Keratinocyte (primary cell): Measurements from ENCODE around the gene BCORL1. TPM values are rescaled to one million over a fixed set of nuclear protein-coding genes. Genes with fewer than 3 reads are reported as not detected.

Experiments used
- DNase-seq: peaks from one replicate; pipeline ENCODE4 v3.0.0-alpha.2; 2011; ENCODE audit warnings: low read depth, missing footprints, low spot score
- FAIRE-seq: peaks from 2 replicates; lab custom pipeline; 2011; peaks lifted over from hg19 to GRCh38; lab: Jason Lieb, UNC
- H2AFZ ChIP-seq: 2 replicates; pipeline ENCODE4 v1.6.0; 2012; ENCODE audit warnings: low read length, control low read depth, inconsistent platforms; ENCODE audit not compliant: control insufficient read depth
- H3K27ac ChIP-seq: 2 replicates; pipeline ENCODE4 v1.5.1; 2011; ENCODE audit warnings: low read length; ENCODE audit not compliant: control insufficient read depth, insufficient read depth
- H3K27me3 ChIP-seq: 3 replicates; pipeline ENCODE4 v1.6.0; 2011; ENCODE audit warnings: low read length; ENCODE audit not compliant: control insufficient read depth, insufficient read depth; ENCODE audit errors: extremely low read depth
- H3K36me3 ChIP-seq, 2 experiments: 2 replicates in 1 of 2; 3 replicates in 1 of 2; pipeline ENCODE4 v1.5.1; 2011; ENCODE audit warnings: low read length in 2 of 2, mild to moderate bottlenecking in 1 of 2; ENCODE audit not compliant: control insufficient read depth in 2 of 2, insufficient read depth in 2 of 2; ENCODE audit errors: extremely low read depth in 1 of 2
- H3K4me1 ChIP-seq: 3 replicates; pipeline ENCODE4 v1.5.1; 2011; ENCODE audit warnings: low read length; ENCODE audit not compliant: control insufficient read depth, insufficient read depth; ENCODE audit errors: extremely low read depth
- H3K4me2 ChIP-seq: 3 replicates; pipeline ENCODE4 v1.6.0; 2011; ENCODE audit warnings: low read depth, low read length; ENCODE audit not compliant: control insufficient read depth, insufficient read depth; ENCODE audit errors: extremely low read depth
- H3K4me3 ChIP-seq, 3 experiments: fragments of 200-600 bp in 1 of 3; sonication (generic) in 1 of 3; 2 replicates in 2 of 3; 3 replicates in 1 of 3; pipeline ENCODE4 v1.5.1; 2011 to 2016; ENCODE audit warnings: low read length in 3 of 3, mild to moderate bottlenecking in 3 of 3, control low read depth in 2 of 3, inconsistent platforms in 1 of 3, low read depth in 1 of 3, mixed read lengths in 1 of 3, mixed run types in 1 of 3, moderate library complexity in 1 of 3; ENCODE audit not compliant: control insufficient read depth in 2 of 3, insufficient read depth in 2 of 3; ENCODE audit errors: extremely low read depth in 1 of 3
- H3K79me2 ChIP-seq: 2 replicates; pipeline ENCODE4 v1.6.0; 2012; ENCODE audit warnings: low read length; ENCODE audit not compliant: control insufficient read depth, insufficient read depth
- H3K9ac ChIP-seq: 3 replicates; pipeline ENCODE4 v1.6.0; 2011; ENCODE audit warnings: low read length; ENCODE audit not compliant: control insufficient read depth, insufficient read depth; ENCODE audit errors: extremely low read depth
- H3K9me1 ChIP-seq: 3 replicates; pipeline ENCODE4 v1.6.0; 2011; ENCODE audit warnings: low read length; ENCODE audit not compliant: control insufficient read depth, insufficient read depth; ENCODE audit errors: extremely low read depth
- H3K9me3 ChIP-seq: 2 replicates; pipeline ENCODE4 v1.5.1; 2012; ENCODE audit warnings: low read depth, low read length; ENCODE audit not compliant: control insufficient read depth
- H4K20me1 ChIP-seq: 3 replicates; pipeline ENCODE4 v1.6.0; 2011; ENCODE audit warnings: low read length; ENCODE audit not compliant: control insufficient read depth, insufficient read depth; ENCODE audit errors: extremely low read depth
- EZH2 ChIP-seq: IDR thresholded peaks from one replicate; pipeline ENCODE4 v1.6.1; 2012; ENCODE audit warnings: inconsistent platforms, mild to moderate bottlenecking, low read length, moderate library complexity
- dilution Hi-C: fragments of 300-500 bp; cut with MboI; formaldehyde crosslinking; loops from one replicate; pipeline ENCODE4 v1.7.0; 2020; ENCODE audit warnings: low sequenced_read_pairs; ENCODE audit not compliant: extremely low pct_ligation_motif_present
- polyA plus RNA-seq, 5 experiments: library from polyadenylated mRNA; depleted of rRNA in 3 of 5; stranded (reverse) in 3 of 5; stranded (forward) in 1 of 5; unstranded in 1 of 5; fragments of >200 nt; gene quantifications; 1 replicate in 1 of 5; 2 replicates in 3 of 5; 3 replicates in 1 of 5; pipeline versions ENCODE4 v1.2.1 to v1.2.3, GENCODE V29; 2011 to 2012; ENCODE audit warnings: missing spikeins in 2 of 5, low read depth in 1 of 5, low replicate concordance in 1 of 5
- TF ChIP-seq, protein P1 (sequence below), 3 experiments: IDR thresholded peaks in 1 of 3; conservative IDR thresholded peaks in 1 of 3; optimal IDR thresholded peaks in 1 of 3; 2 replicates in 2 of 3; 3 replicates in 1 of 3; pipeline versions ENCODE3 to v1.5.1; 2011; ENCODE audit warnings: low read length in 3 of 3, mild to moderate bottlenecking in 3 of 3, moderate library complexity in 2 of 3, control low read depth in 1 of 3, inconsistent platforms in 1 of 3; ENCODE audit not compliant: insufficient read depth in 2 of 3; ENCODE audit errors: extremely low read depth in 1 of 3

Gene BCORL1
- polyA plus RNA-seq, 1 donor (not counting 4 experiments of a cell fraction or from before 2014, with no cell fraction given), result 0.54 TPM

- Histone ChIP-seq H3K27me3 (no peaks in the 10 kb centered on the region), H3K9ac (no peak overlapping the region), H3K9me1 (no peaks in the 10 kb centered on the region), H3K79me2 (no peaks in the 10 kb centered on the region), H3K27ac (no peak overlapping the region), H3K4me2 (no peak overlapping the region), H3K36me3 (no peaks in the 10 kb centered on the region), H2AFZ (no peak overlapping the region), H4K20me1 (no peaks in the 10 kb centered on the region), H3K9me3 (no peaks in the 10 kb centered on the region), H3K4me1 (peaks cover 17% of the 10 kb centered on the region), H3K4me3 (no peak overlapping the region)
- TF ChIP-seq, protein P1, sequence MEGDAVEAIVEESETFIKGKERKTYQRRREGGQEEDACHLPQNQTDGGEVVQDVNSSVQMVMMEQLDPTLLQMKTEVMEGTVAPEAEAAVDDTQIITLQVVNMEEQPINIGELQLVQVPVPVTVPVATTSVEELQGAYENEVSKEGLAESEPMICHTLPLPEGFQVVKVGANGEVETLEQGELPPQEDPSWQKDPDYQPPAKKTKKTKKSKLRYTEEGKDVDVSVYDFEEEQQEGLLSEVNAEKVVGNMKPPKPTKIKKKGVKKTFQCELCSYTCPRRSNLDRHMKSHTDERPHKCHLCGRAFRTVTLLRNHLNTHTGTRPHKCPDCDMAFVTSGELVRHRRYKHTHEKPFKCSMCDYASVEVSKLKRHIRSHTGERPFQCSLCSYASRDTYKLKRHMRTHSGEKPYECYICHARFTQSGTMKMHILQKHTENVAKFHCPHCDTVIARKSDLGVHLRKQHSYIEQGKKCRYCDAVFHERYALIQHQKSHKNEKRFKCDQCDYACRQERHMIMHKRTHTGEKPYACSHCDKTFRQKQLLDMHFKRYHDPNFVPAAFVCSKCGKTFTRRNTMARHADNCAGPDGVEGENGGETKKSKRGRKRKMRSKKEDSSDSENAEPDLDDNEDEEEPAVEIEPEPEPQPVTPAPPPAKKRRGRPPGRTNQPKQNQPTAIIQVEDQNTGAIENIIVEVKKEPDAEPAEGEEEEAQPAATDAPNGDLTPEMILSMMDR (optimal IDR thresholded peaks at IDR 0.05 in 1 of 3, IDR thresholded peaks at IDR 0.05 in 1 of 3, conservative IDR thresholded peaks at IDR 0.05 in 1 of 3; ENCODE audit: extremely low read depth in 1 of 3, insufficient read depth in 2 of 3, low read length in 3 of 3), result no peak
- no peak for TF ChIP-seq EZH2
- FAIRE-seq (no peak), DNase-seq (no peak)
- dilution Hi-C loops, result no loop called here
Observed at GRCh38 chrX:129963729-129964128, 18.7 kb upstream of the BCORL1 start.

DNA sequence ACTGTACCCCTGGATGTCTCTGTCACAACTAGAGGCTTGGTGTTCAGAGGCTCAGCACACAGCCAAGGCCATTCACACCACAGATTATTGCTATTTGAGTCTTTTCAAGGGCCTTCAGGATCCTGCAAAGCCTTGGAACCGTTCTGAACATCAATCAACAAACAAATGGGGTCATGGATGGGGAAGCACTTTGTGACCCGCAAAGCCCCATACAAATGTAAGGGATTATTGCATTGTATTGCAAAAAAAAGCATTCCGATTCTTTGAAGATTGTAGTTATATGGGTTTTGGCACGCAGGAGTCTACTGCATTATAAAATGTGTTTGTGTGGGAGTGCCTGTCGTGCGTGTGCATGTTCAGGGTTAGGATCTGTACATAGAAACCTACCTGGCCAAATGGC, 17.3 kb upstream of the BCORL1 start:
- no peaks in the 10 kb centered on the region for H3K9me3 ChIP-seq
- no peaks in the 10 kb centered on the region for H4K20me1 ChIP-seq
- H3K4me1 ChIP-seq, result peaks cover 6% of the 10 kb centered on the region
- H3K9me1 ChIP-seq, result no peaks in the 10 kb centered on the region
- dilution Hi-C loops, result no loop called here
- no peak overlapping the region for H3K4me2 ChIP-seq
- no peaks in the 10 kb centered on the region for H3K36me3 ChIP-seq
- TF ChIP-seq, protein P1 (optimal IDR thresholded peaks at IDR 0.05 in 1 of 3, IDR thresholded peaks at IDR 0.05 in 1 of 3, conservative IDR thresholded peaks at IDR 0.05 in 1 of 3; ENCODE audit: extremely low read depth in 1 of 3, insufficient read depth in 2 of 3, low read length in 3 of 3), result no peak
- TF ChIP-seq EZH2, result no peak
- H3K27ac ChIP-seq, result no peak overlapping the region
- H3K27me3 ChIP-seq, result no peaks in the 10 kb centered on the region
- H3K79me2 ChIP-seq, result no peaks in the 10 kb centered on the region
- no peak overlapping the region for H2AFZ ChIP-seq
- H3K9ac ChIP-seq, result no peak overlapping the region
- no peak overlapping the region for H3K4me3 ChIP-seq
- FAIRE-seq (no peak), DNase-seq (no peak)
